Measurements from ENCODE around the gene MED10.

DNA sequence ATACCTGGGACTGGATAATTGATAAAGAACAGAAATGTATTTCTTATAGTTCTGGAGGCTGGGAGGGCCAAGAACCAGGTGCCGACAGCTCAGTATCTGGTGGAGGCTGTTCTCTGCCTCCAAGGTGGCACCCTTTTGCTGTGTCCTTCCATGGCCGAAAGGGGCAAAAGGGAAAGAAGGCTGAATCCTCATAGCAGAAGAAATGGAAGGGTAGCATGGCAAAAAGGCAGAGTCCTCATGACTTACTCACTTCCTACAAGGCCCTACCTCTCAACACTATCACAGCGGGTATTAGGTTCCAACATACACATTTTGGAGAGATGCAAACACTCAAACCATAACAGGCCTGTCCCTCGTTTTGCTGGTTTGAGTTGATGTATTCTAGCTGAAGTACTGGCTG, 25.1 kb upstream of the MED10 start:
- TF ChIP-seq SMC3 (IDR thresholded peaks at IDR 0.05; ENCODE audit: low read depth, low read length): no peak
- no peak for TF ChIP-seq CTCF (conservative IDR thresholded peaks at IDR 0.05; ENCODE audit: low read depth, low read length)
- no peak for TF ChIP-seq RAD21 (IDR thresholded peaks at IDR 0.05; ENCODE audit: low read length)
- no peak for TF ChIP-seq POLR2A (IDR thresholded peaks at IDR 0.05; ENCODE audit: low read depth, low read length)
- TF ChIP-seq, protein P1, sequence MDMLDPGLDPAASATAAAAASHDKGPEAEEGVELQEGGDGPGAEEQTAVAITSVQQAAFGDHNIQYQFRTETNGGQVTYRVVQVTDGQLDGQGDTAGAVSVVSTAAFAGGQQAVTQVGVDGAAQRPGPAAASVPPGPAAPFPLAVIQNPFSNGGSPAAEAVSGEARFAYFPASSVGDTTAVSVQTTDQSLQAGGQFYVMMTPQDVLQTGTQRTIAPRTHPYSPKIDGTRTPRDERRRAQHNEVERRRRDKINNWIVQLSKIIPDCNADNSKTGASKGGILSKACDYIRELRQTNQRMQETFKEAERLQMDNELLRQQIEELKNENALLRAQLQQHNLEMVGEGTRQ (IDR thresholded peaks at IDR 0.05; ENCODE audit: low read depth, low read length): no peak
- TF ChIP-seq MAFK (IDR thresholded peaks at IDR 0.05; ENCODE audit: low read depth, low read length): no peak
- TF ChIP-seq MXI1 (IDR thresholded peaks at IDR 0.05; ENCODE audit: borderline replicate concordance, low read depth, low read length): no peak
- TF ChIP-seq FOS (IDR thresholded peaks at IDR 0.05; ENCODE audit: low read depth, low read length): no peak
- no peak for TF ChIP-seq CEBPB (IDR thresholded peaks at IDR 0.05; ENCODE audit: low read depth, low read length)
- TF ChIP-seq BHLHE40 (IDR thresholded peaks at IDR 0.05; ENCODE audit: low read depth, low read length): no peak

All from IMR-90 (cell line).